Coronary artery (tissue), 2 donors: Measurements from ENCODE around the gene PRR12.
A peak's percentile ranks its signal among the peaks of the same experiment; 100 is the strongest.

Experiments
- DNase-seq: peaks from one replicate; pipeline ENCODE4 v3.0.0-alpha.2; 2017; ENCODE audit warnings: low spot score
- H3K27ac ChIP-seq, 2 donors: fragments of 200-600 bp; sonication (generic); one replicate each; pipeline ENCODE4 v1.5.1; 2016 to 2019
- H3K4me3 ChIP-seq: fragments of 200-600 bp; sonication (generic); 2 replicates; pipeline ENCODE4 v1.5.1; 2016; ENCODE audit warnings: mild to moderate bottlenecking, moderate library complexity
- CTCF ChIP-seq: fragments of 200-600 bp; sonication (generic); IDR thresholded peaks from one replicate; pipeline ENCODE4 v1.5.1; 2019; ENCODE audit warnings: antibody characterized with exemption

PRR12 gene

GRCh38 chr19:49662011-49662410 is 71.0 kb downstream of the PRR12 start:
- Histone ChIP-seq H3K27ac (no peak overlapping the region), H3K4me3 (no peak overlapping the region)
- no peak for DNase-seq
- no peak for TF ChIP-seq CTCF

- DNase-seq = no peak
- TF ChIP-seq CTCF = no peak
- no peak overlapping the region for H3K4me3 ChIP-seq
- H3K27ac ChIP-seq = no peak overlapping the region
Measured at GRCh38 chr19:49663224-49663623, 72.2 kb downstream of the PRR12 start.

GRCh38 chr19:49664171-49665035 is 73.4 kb downstream of the PRR12 start:
- peak; percentile 92 for DNase-seq
- TF ChIP-seq CTCF = no peak
- peak overlapping the region; percentile 75 to 98 for H3K27ac ChIP-seq
- H3K4me3 ChIP-seq = peak overlapping the region; percentile 95

- no peak for DNase-seq
- no peak for TF ChIP-seq CTCF
Measured at GRCh38 chr19:49665036-49665350, 74.0 kb downstream of the PRR12 start.

GRCh38 chr19:49665351-49666119 is 74.6 kb downstream of the PRR12 start, which contains the start of the genes BCL2L12 and IRF3:
Gene BCL2L12 (plus strand): TSS chr19:49665933. CDS start chr19:49666693, 760 bp downstream.
Gene IRF3 (minus strand): TSS chr19:49665857. CDS start chr19:49664838, 1,019 bp downstream.
- DNase-seq = peak; percentile 98
- H3K27ac ChIP-seq = peak within 1 kb of the TSS; percentile 75 to 98
- no peak for TF ChIP-seq CTCF
- H3K4me3 ChIP-seq = peak within 1 kb of the TSS; percentile 95

More at GRCh38 chr19:49665036-49665350, 74.0 kb downstream of the PRR12 start:
- Histone ChIP-seq H3K27ac (peak overlapping the region; percentile 75 to 98), H3K4me3 (peak overlapping the region; percentile 95)

GRCh38 chr19:49666120-49666444 is 75.1 kb downstream of the PRR12 start:
- TF ChIP-seq CTCF = no peak
- Histone ChIP-seq H3K4me3 (peak overlapping the region; percentile 95), H3K27ac (peak overlapping the region; percentile 75 to 98)
- DNase-seq = no peak
